Upper lobe of left lung (tissue), 6 donors: ENCODE data around the gene RHBDF1. TPM values are rescaled to one million over a fixed set of nuclear protein-coding genes. Genes with fewer than 3 reads are reported as not detected.

Source experiments
- ATAC-seq, 2 donors: fragments of 200-7000 bp; cut with Tn5 transposase; one replicate each; pipeline ENCODE4 v1.9.1; 2022; ENCODE audit warnings: mild to moderate bottlenecking in 2 of 2, moderate library complexity in 2 of 2; ENCODE audit not compliant: low FRiP score in 2 of 2
- DNase-seq, 2 donors: peaks; one replicate each; pipeline ENCODE4 v3.0.0-alpha.2; 2019 to 2020
- H3K27ac ChIP-seq, 4 donors: fragments of 200-600 bp; sonication (generic); one replicate each; pipeline ENCODE4 v1.5.1; 2016 to 2019
- H3K27me3 ChIP-seq, 4 donors: fragments of 200-600 bp; sonication (generic); one replicate each; pipeline ENCODE4 v1.5.1; 2017 to 2019
- H3K36me3 ChIP-seq, 4 donors: fragments of 200-600 bp; sonication (generic); one replicate each; pipeline ENCODE4 v1.5.1; 2016 to 2019
- H3K4me1 ChIP-seq, 4 donors: fragments of 200-600 bp; sonication (generic); one replicate each; pipeline ENCODE4 v1.5.1; 2018 to 2019
- H3K4me3 ChIP-seq, 4 donors: fragments of 200-600 bp; sonication (generic); one replicate each; pipeline ENCODE4 v1.5.1; 2017 to 2019; ENCODE audit warnings: mild to moderate bottlenecking in 2 of 4, moderate library complexity in 1 of 4
- H3K9me3 ChIP-seq, 4 donors: fragments of 200-600 bp; sonication (generic); one replicate each; pipeline ENCODE4 v1.5.1; 2018 to 2019
- EP300 ChIP-seq, 4 donors: sonication (generic); formaldehyde crosslinking; IDR thresholded peaks; one replicate each; pipeline ENCODE4 v1.5.1; 2017; ENCODE audit warnings: antibody characterized with exemption in 4 of 4, control low read depth in 2 of 4
- POLR2A ChIP-seq, 4 donors: fragments of 450-650 bp; IDR thresholded peaks; one replicate each; pipeline ENCODE4 v1.5.1; 2016 to 2017; ENCODE audit warnings: antibody characterized with exemption in 4 of 4, mild to moderate bottlenecking in 2 of 4
- POLR2AphosphoS5 ChIP-seq, 2 donors: sonication (generic); formaldehyde crosslinking; IDR thresholded peaks; one replicate each; pipeline ENCODE4 v1.5.1; 2017; ENCODE audit warnings: antibody characterized with exemption in 2 of 2
- WGBS, 2 donors: methylation state at CpG; one replicate each; pipeline ENCODE4 v1.1.5; 2017 to 2018; 5-methylcytosine and 5-hydroxymethylcytosine counted together
- total RNA-seq, 6 donors: library from RNA; depleted of rRNA in 4 of 6; stranded (reverse); fragments of >200 nt in 4 of 6; gene quantifications; one replicate each; pipeline versions ENCODE4 v1.1.0 to v1.2.1, GENCODE V29; 2016 to 2021
- TF ChIP-seq, protein P1 (sequence below), 6 experiments: fragments of 450-650 bp in 4 of 6; fragments of 200-600 bp in 2 of 6; sonication (generic) in 2 of 6; IDR thresholded peaks; one replicate each; pipeline ENCODE4 v1.5.1; 2016 to 2019; ENCODE audit warnings: antibody characterized with exemption in 6 of 6
- donor health status: DM: no; HTN: no; CAD: no; lungs with moderate emphysema.
- donor health status: DM: no; HTN: yes; CAD: no; lungs with severe emphysema.

The RHBDF1 gene
- total RNA-seq, 6 donors from 2014 or later = 24.4 to 110 (median 46.3) TPM

DNA sequence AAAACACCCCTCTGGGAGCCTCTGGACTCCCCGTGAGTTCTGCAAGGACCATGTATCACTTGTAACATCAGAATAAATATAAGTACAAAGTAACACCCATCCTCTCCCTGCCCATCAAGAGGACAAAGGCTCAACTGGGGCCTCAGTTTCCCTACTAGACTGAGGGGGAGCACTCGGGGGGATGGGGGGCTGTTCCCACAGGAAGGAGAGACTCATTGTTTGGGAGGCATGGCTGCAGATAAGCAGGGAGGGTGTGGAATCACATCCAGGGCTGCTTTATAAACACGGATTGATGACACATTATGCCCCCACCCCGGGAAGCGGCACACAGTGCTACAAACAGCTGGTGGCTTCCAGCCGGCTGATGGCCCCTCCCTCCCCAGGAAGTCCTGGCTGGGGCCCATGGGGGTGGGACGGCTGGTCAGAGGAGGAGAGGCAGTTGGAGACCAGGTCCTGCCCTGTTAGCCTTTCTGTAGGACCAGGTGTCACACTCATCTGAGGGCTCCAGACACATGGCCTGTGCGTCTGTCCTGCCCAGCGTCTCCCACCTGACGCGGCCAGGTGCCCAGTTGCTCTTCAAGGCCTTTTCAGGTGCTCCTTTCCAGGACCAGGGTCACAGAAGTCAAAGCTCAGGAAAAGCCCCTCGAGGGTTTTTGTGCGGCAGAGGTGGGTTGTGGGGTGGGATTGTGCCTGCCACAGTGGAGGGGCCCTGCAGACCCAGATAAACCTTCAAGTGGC lies 4.3 kb upstream of the RHBDF1 start:
- ATAC-seq = peak; percentile 64 to 69
- Histone ChIP-seq H3K27me3 (no peaks in the 10 kb centered on the region), H3K4me1 (peaks cover 50 to 74% (median 61%) of the 10 kb centered on the region in 4 donors), H3K9me3 (no peaks in the 10 kb centered on the region), H3K27ac (peak overlapping the region; percentile 89 to 98 (median 96)), H3K4me3 (peak overlapping the region; percentile 72 to 97 (median 86)), H3K36me3 (peaks cover 0 to 14% (median 10%) of the 10 kb centered on the region in 4 donors)
- peak; percentile 71 to 84 for DNase-seq
- TF ChIP-seq, protein P1, sequence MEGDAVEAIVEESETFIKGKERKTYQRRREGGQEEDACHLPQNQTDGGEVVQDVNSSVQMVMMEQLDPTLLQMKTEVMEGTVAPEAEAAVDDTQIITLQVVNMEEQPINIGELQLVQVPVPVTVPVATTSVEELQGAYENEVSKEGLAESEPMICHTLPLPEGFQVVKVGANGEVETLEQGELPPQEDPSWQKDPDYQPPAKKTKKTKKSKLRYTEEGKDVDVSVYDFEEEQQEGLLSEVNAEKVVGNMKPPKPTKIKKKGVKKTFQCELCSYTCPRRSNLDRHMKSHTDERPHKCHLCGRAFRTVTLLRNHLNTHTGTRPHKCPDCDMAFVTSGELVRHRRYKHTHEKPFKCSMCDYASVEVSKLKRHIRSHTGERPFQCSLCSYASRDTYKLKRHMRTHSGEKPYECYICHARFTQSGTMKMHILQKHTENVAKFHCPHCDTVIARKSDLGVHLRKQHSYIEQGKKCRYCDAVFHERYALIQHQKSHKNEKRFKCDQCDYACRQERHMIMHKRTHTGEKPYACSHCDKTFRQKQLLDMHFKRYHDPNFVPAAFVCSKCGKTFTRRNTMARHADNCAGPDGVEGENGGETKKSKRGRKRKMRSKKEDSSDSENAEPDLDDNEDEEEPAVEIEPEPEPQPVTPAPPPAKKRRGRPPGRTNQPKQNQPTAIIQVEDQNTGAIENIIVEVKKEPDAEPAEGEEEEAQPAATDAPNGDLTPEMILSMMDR (IDR thresholded peaks at IDR 0.05) = no peak
- TF ChIP-seq EP300 (IDR thresholded peaks at IDR 0.05) (peak in 2 of 4 donors; percentile 38 to 51), POLR2AphosphoS5 (IDR thresholded peaks at IDR 0.05) (peak; percentile 77 to 89), POLR2A (IDR thresholded peaks at IDR 0.05) (no peak)
- 0 to 13% methylated on average over 2 to 13 of the region's 13 CpGs for WGBS, 2 donors

DNA sequence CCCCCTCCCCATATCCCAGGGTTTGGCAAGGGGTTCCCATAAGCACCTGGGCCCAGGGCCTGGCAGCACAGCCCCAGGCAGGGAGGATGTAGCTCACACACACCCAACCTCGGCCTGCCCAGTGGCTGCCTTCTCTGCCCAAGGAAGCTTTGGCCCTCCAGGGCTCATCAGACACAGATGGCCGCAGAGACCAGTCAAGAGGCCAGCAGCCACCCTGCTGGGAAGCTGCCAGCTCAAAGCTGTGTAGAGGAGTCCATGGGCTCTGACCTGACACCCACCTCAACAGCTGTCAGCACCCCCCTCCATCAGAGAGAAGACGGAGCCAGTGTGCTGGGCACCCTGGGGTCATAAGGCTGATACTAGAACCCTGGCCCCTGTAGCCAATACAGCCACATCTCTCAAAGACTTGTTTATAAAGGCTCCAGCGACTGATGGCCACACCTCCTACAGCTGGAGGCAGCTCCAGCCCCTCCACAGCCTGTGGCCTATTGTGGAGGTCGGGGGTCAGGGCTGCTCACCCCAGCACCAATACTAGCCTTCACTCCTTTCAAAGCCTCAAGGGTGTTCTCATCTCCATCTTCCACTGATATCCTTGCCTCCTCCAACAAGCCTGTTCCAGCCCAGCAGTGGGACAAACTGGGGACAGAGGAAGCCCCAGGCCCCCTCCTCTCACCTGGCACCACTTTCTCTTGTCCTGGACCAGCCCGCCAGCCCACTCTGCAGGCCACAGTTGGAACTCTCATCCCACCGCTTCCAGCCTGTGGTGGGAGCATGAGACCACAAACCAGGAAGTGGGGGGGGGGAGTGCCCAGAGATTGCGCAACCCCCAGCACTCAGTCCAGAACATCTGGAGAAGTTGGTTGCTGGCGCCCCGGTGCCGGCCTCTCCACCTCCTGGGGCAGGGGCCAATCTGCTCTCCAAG lies 3.4 kb upstream of the RHBDF1 start:
- Histone ChIP-seq H3K27me3 (no peaks in the 10 kb centered on the region), H3K9me3 (no peaks in the 10 kb centered on the region), H3K4me3 (peak overlapping the region in 1 of 4 donors; percentile 78), H3K27ac (peak overlapping the region; percentile 89 to 98 (median 96)), H3K4me1 (peaks cover 59 to 83% (median 66%) of the 10 kb centered on the region in 4 donors), H3K36me3 (peaks cover 0 to 13% (median 9%) of the 10 kb centered on the region in 4 donors)
- DNase-seq (peak; percentile 81 to 83), ATAC-seq (peak; percentile 12 to 55)
- WGBS, 2 donors = 28 to 34% methylated on average over 5 to 11 of the region's 11 CpGs
- TF ChIP-seq POLR2AphosphoS5 (IDR thresholded peaks at IDR 0.05) (peak; percentile 7 to 29), POLR2A (IDR thresholded peaks at IDR 0.05) (no peak)
- TF ChIP-seq, protein P1 (IDR thresholded peaks at IDR 0.05) = peak in 5 of 6 experiments; percentile 26 to 63 (median 28)

DNA sequence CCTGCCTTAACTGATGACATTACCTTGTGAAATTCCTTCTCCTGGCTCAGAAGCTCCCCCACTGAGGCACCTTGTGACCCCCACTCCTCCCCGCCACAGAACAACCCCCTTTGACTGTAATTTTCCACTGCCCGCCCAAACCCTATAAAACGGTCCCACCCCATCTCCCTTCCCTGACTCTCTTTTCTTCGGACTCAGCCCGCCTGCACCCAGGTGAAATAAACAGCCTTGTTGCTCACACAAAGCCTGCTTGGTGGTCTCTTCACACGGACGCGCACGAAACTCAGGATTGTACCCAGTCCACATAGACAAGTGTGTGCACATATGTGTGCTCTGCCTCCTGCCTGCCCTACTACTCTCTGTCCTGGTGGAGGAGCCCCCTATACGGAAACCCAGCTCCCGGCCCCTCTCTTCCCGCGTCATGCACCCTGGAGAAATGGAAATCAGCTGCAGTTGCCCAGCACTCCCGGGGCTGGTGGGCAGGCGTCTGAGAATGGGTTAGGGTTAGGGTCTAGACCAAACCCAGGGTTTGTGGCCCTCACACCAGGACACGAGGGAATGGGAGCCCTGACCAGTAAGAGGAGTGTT lies 2.4 kb upstream of the RHBDF1 start:
- Histone ChIP-seq H3K27me3 (no peaks in the 10 kb centered on the region), H3K27ac (peak overlapping the region; percentile 89 to 98 (median 96)), H3K36me3 (peaks cover 0 to 7% (median 4%) of the 10 kb centered on the region in 4 donors), H3K9me3 (no peaks in the 10 kb centered on the region), H3K4me1 (peaks cover 68 to 87% (median 75%) of the 10 kb centered on the region in 4 donors), H3K4me3 (no peak overlapping the region)
- ATAC-seq (no peak), DNase-seq (no peak)
- TF ChIP-seq EP300 (IDR thresholded peaks at IDR 0.05) = no peak
- no peak for TF ChIP-seq POLR2A (IDR thresholded peaks at IDR 0.05)
- no peak for TF ChIP-seq POLR2AphosphoS5 (IDR thresholded peaks at IDR 0.05)
- TF ChIP-seq, protein P1 (IDR thresholded peaks at IDR 0.05) = no peak
- WGBS, 2 donors = 86 to 90% methylated on average over 16 of the region's 16 CpGs

- peaks cover 66 to 85% (median 70%) of the 10 kb centered on the region in 4 donors for H3K4me1 ChIP-seq
- peaks cover 0 to under 1% (median 0%) of the 10 kb centered on the region in 4 donors for H3K36me3 ChIP-seq
- H3K9me3 ChIP-seq = no peaks in the 10 kb centered on the region
- no peak overlapping the region for H3K4me3 ChIP-seq
- H3K27me3 ChIP-seq = no peaks in the 10 kb centered on the region
- H3K27ac ChIP-seq = peak overlapping the region; percentile 87 to 98 (median 96)
- TF ChIP-seq, protein P1 (IDR thresholded peaks at IDR 0.05) = no peak
- TF ChIP-seq EP300 (IDR thresholded peaks at IDR 0.05) = no peak
- TF ChIP-seq POLR2AphosphoS5 (IDR thresholded peaks at IDR 0.05) = no peak
- WGBS, 2 donors = 78 to 83% methylated on average over 1 to 12 of the region's 12 CpGs
- DNase-seq (no peak), ATAC-seq (no peak)
Observed at GRCh38 chr16:74051-74746, 1.8 kb upstream of the RHBDF1 start.
